Heart right ventricle (tissue), 16 donors: Measurements from ENCODE around the gene STRA6. TPM values are rescaled to one million over a fixed set of nuclear protein-coding genes. Genes with fewer than 3 reads are reported as not detected.

ENCODE experiments used
- ATAC-seq, 8 donors: fragments of 200-7000 bp; cut with Tn5 transposase; one replicate each; pipeline ENCODE4 v1.9.1; 2020; ENCODE audit warnings: mild to moderate bottlenecking in 8 of 8, moderate library complexity in 8 of 8, moderate number of reproducible peaks in 1 of 8
- DNase-seq, 2 donors: peaks; one replicate each; pipeline ENCODE4 v3.0.0-alpha.2; 2020
- H3K27ac ChIP-seq, 10 donors: fragments of 200-600 bp; sonication (generic) in 2 of 10; one replicate each; pipeline versions ENCODE4 v1.5.0 to v1.8.0; 2020 to 2022; ENCODE audit warnings: mild to moderate bottlenecking in 3 of 10
- H3K27me3 ChIP-seq, 7 donors: fragments of 200-600 bp; one replicate each; pipeline ENCODE4 v1.8.0; 2021 to 2022; ENCODE audit warnings: mild to moderate bottlenecking in 2 of 7
- H3K36me3 ChIP-seq, 9 donors: fragments of 200-600 bp; sonication (generic) in 1 of 9; one replicate each; pipeline versions ENCODE4 v1.5.0 to v1.8.0; 2020 to 2022; ENCODE audit warnings: mild to moderate bottlenecking in 2 of 9
- H3K4me1 ChIP-seq, 9 donors: fragments of 200-600 bp; sonication (generic) in 1 of 9; one replicate each; pipeline versions ENCODE4 v1.5.0 to v1.8.0; 2020 to 2022; ENCODE audit warnings: mild to moderate bottlenecking in 4 of 9
- H3K4me3 ChIP-seq, 10 donors: fragments of 200-600 bp; sonication (generic) in 2 of 10; one replicate each; pipeline versions ENCODE4 v1.5.0 to v1.8.0; 2020 to 2022; ENCODE audit warnings: mild to moderate bottlenecking in 7 of 10, moderate library complexity in 2 of 10
- H3K9me3 ChIP-seq, 11 donors: fragments of 200-600 bp in 10 of 11; sonication (generic) in 2 of 11; one replicate each; pipeline versions ENCODE4 v1.5.0 to v1.8.0; 2013 to 2022; ENCODE audit warnings: mild to moderate bottlenecking in 2 of 11, control low read depth in 1 of 11, moderate library complexity in 1 of 11
- CTCF ChIP-seq, 9 donors: fragments of 200-600 bp; sonication (generic) in 2 of 9; IDR thresholded peaks; one replicate each; pipeline versions ENCODE4 v1.5.0 to v1.8.0; 2021 to 2022; ENCODE audit warnings: antibody characterized with exemption in 9 of 9, mild to moderate bottlenecking in 5 of 9, moderate library complexity in 1 of 9
- WGBS, 2 donors: extraction: QIAGEN DNeasy Blood & Tissue Kit; methylation state at CpG; one replicate each; pipeline ENCODE4 v1.1.7; 2013; ENCODE audit warnings: inconsistent platforms in 1 of 2; 5-methylcytosine and 5-hydroxymethylcytosine counted together
- intact Hi-C, 10 donors: fragments of 100-400 bp; cut with DNase I; formaldehyde crosslinking; loops; one replicate each; pipeline versions ENCODE4 v1.11.1 to v1.14.2; 2022
- polyA plus RNA-seq, 2 donors: library from polyadenylated mRNA; stranded (reverse); fragments of 200-250 nt; gene quantifications; one replicate each; pipeline ENCODE4 v1.2.3, GENCODE V29; 2013
- total RNA-seq, 10 donors: library from RNA; stranded (reverse); fragmentation: NEBNext Ultra II Directional in 3 of 10; extraction: Animal tissue kit (Norgen Biotek cat#: 25700) in 3 of 10; gene quantifications; one replicate each; pipeline versions ENCODE4 v1.2.1 to v1.2.4, GENCODE V29; 2021 to 2023
- donor health status: Arrhythmogenic right ventricular cardiomyopathy.
- donor health status: ischemic (EF 13 %, LVEDD 7.1; RV severe dilation, severe dysfunction).
- donor health status: healthy with polysubstance abuse.
- donor health status: DM: no; HTN: yes; CAD: no.
- donor health status: DM: no; HTN: no; CAD: no.
- donor health status: ischemic (EF 25% LVEDD 6.9; RV normal size, moderate dysfunction).
- donor health status: ischemic (EF 25% LVEDD 5.7; RV mildly dilated, moderate dysfunction).
- donor health status: healthy.
- donor health status: DM: yes; HTN: yes; CAD: no.
- donor health status: Ischemic cardiomyopathy.
- donor health status: ischemic (EF 35%, LVEDD 5.7; RV mildly dilated, moderate dysfunction).
- donor health status: nonischemic (EF 11% LVEDD 7.7; RV severe dilation, severe dysfunction).
- donor health status: DM: yes; HTN: yes; CAD: no.
- donor health status: PGD.
- donor health status: ischemic (EF 29% LVEDD 5.4; RV normal size, mild dysfunction).
- donor health status: nonischemic (EF 23%, LVEDD 6.1; RV moderate dilation, normal function).

STRA6 gene
- total and polyA plus RNA-seq, 12 donors = 0.03 to 0.21 (median 0.14) TPM; not detected in 8

- DNase-seq (peak in 1 of 2 donors; percentile 22), ATAC-seq (peak in 6 of 8 donors; percentile 5 to 47 (median 29))
- TF ChIP-seq CTCF (IDR thresholded peaks at IDR 0.05) = no peak
- Histone ChIP-seq H3K27ac (no peak overlapping the region), H3K4me3 (no peak overlapping the region), H3K27me3 (peaks cover 0 to 22% (median 11%) of the 10 kb centered on the region in 7 donors), H3K9me3 (no peaks in the 10 kb centered on the region), H3K36me3 (no peaks in the 10 kb centered on the region), H3K4me1 (peaks cover 12 to 44% (median 31%) of the 10 kb centered on the region in 9 donors)
- intact Hi-C loops = loop anchor here in 4 of 10 donors (2.0 to 10.0 kb wide), 4 partner anchors 65 to 121 kb away; partner anchors contain the start of gene ISLR2 (in 1 of the 4)
- 7% methylated on average over 32 to 36 of the region's 36 CpGs for WGBS, 2 donors
Measured at GRCh38 chr15:74245342-74245931, 42.9 kb upstream of the STRA6 start.

- ATAC-seq = no peak
- H3K9me3 ChIP-seq = no peaks in the 10 kb centered on the region
- DNase-seq = no peak
- no peaks in the 10 kb centered on the region for H3K36me3 ChIP-seq
- no peak overlapping the region for H3K4me3 ChIP-seq
- no peak overlapping the region for H3K27ac ChIP-seq
- intact Hi-C loops = loop anchor here in 5 of 10 donors (2.0 to 10.0 kb wide), 6 partner anchors 66 to 120 kb away; partner anchors contain the start of gene ISLR2 (in 1 of the 5)
- no peak for TF ChIP-seq CTCF (IDR thresholded peaks at IDR 0.05)
- WGBS, 2 donors = 62% methylated on average over 4 of the region's 4 CpGs
- peaks cover 0 to 22% (median 11%) of the 10 kb centered on the region in 7 donors for H3K27me3 ChIP-seq
- H3K4me1 ChIP-seq = peaks cover 16 to 45% (median 35%) of the 10 kb centered on the region in 9 donors
Measured at GRCh38 chr15:74244822-74245341, 42.3 kb upstream of the STRA6 start.

- H3K4me1 ChIP-seq = peaks cover 23 to 56% (median 45%) of the 10 kb centered on the region in 9 donors
- no peaks in the 10 kb centered on the region for H3K36me3 ChIP-seq
- DNase-seq = no peak
- no peak overlapping the region for H3K4me3 ChIP-seq
- no peak for ATAC-seq
- no peaks in the 10 kb centered on the region for H3K9me3 ChIP-seq
- intact Hi-C loops = loop anchor here in 5 of 10 donors (5.0 to 10.0 kb wide), 5 partner anchors 89 to 119 kb away; partner anchors contain the start of gene ISLR2 (in 1 of the 5)
- peaks cover 0 to 22% (median 11%) of the 10 kb centered on the region in 7 donors for H3K27me3 ChIP-seq
- H3K27ac ChIP-seq = no peak overlapping the region
- no peak for TF ChIP-seq CTCF (IDR thresholded peaks at IDR 0.05)
- WGBS, 2 donors = 87 to 97% methylated on average over 7 of the region's 7 CpGs
Measured at GRCh38 chr15:74243431-74243830, 40.8 kb upstream of the STRA6 start.

- DNase-seq = no peak
Measured at GRCh38 chr15:74242441-74243185, 40.0 kb upstream of the STRA6 start.

More at GRCh38 chr15:74242441-74243185, 40.0 kb upstream of the STRA6 start:
- Histone ChIP-seq H3K4me3 (no peak overlapping the region), H3K36me3 (no peaks in the 10 kb centered on the region), H3K27me3 (peaks cover 0 to 22% (median 11%) of the 10 kb centered on the region in 7 donors), H3K27ac (peak overlapping the region in 2 of 10 donors; percentile 7 to 30), H3K4me1 (peaks cover 23 to 56% (median 45%) of the 10 kb centered on the region in 9 donors), H3K9me3 (no peaks in the 10 kb centered on the region)
- ATAC-seq = peak in 1 of 8 donors; percentile 14
- 52 to 56% methylated on average over 11 of the region's 11 CpGs for WGBS, 2 donors
- no peak for TF ChIP-seq CTCF (IDR thresholded peaks at IDR 0.05)
- intact Hi-C loops = loop anchor here in 5 of 10 donors (5.0 to 10.0 kb wide), 5 partner anchors 88 to 118 kb away; partner anchors contain the start of gene ISLR2 (in 1 of the 5)
